Neural progenitor cell (in vitro differentiated cells): Measurements from ENCODE around the gene EGLN1.

Experiments used
- EZH2 ChIP-seq: fragments of 200-600 bp; sonication (generic); IDR thresholded peaks from 2 replicates; pipeline ENCODE4 v1.6.1; 2017; ENCODE audit warnings: antibody characterized with exemption, mild to moderate bottlenecking, moderate library complexity
- TF ChIP-seq, protein P1 (sequence below): fragments of 200-600 bp; sonication (generic); IDR thresholded peaks from 2 replicates; pipeline ENCODE4 v1.5.1; 2017; ENCODE audit warnings: antibody characterized with exemption, mild to moderate bottlenecking

- TF ChIP-seq, protein P1, sequence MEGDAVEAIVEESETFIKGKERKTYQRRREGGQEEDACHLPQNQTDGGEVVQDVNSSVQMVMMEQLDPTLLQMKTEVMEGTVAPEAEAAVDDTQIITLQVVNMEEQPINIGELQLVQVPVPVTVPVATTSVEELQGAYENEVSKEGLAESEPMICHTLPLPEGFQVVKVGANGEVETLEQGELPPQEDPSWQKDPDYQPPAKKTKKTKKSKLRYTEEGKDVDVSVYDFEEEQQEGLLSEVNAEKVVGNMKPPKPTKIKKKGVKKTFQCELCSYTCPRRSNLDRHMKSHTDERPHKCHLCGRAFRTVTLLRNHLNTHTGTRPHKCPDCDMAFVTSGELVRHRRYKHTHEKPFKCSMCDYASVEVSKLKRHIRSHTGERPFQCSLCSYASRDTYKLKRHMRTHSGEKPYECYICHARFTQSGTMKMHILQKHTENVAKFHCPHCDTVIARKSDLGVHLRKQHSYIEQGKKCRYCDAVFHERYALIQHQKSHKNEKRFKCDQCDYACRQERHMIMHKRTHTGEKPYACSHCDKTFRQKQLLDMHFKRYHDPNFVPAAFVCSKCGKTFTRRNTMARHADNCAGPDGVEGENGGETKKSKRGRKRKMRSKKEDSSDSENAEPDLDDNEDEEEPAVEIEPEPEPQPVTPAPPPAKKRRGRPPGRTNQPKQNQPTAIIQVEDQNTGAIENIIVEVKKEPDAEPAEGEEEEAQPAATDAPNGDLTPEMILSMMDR: no peak
- no peak for TF ChIP-seq EZH2
Measured at GRCh38 chr1:231319080-231319479, 103.0 kb downstream of the EGLN1 start.
